HEK293 (cell line): ENCODE results near the gene RO60.

Experiments
- CTCF ChIA-PET: fragments of 350-600 bp; formaldehyde crosslinking; extraction: SDS; loops from one replicate; lab custom pipeline; 2021; ENCODE audit warnings: antibody characterized with exemption; lab: Yijun Ruan, JAX
- POLR2A ChIA-PET: fragments of 300-600 bp; formaldehyde crosslinking; extraction: SDS; loops from one replicate; lab custom pipeline; 2020; ENCODE audit warnings: antibody characterized with exemption, inconsistent platforms; lab: Yijun Ruan, JAX
- H3K27ac ChIP-seq: fragments of 200-500 bp; sonication (Bioruptor generic); 2 replicates; pipeline ENCODE4 v1.5.1; 2014; ENCODE audit warnings: low read depth, low read length, control low read depth, inconsistent platforms; ENCODE audit errors: extremely low read depth
- H3K36me3 ChIP-seq, 2 experiments: fragments of 200-500 bp in 1 of 2; sonication (Bioruptor generic) in 1 of 2; 1 replicate in 1 of 2; 2 replicates in 1 of 2; pipeline ENCODE4 v1.5.1; 2014 to 2017; ENCODE audit warnings: inconsistent platforms in 2 of 2, low read length in 2 of 2; ENCODE audit not compliant: control insufficient read depth in 2 of 2, insufficient read depth in 1 of 2
- H3K4me1 ChIP-seq: fragments of 200-500 bp; sonication (Bioruptor generic); 2 replicates; pipeline ENCODE4 v1.5.1; 2014; ENCODE audit warnings: mild to moderate bottlenecking, low read length, inconsistent platforms; ENCODE audit not compliant: control insufficient read depth, insufficient read depth
- H3K4me3 ChIP-seq: 2 replicates; pipeline ENCODE4 v1.5.1; 2011; ENCODE audit warnings: low read depth, mild to moderate bottlenecking, control low read depth, low read length, moderate library complexity
- H3K9me3 ChIP-seq: fragments of 200-500 bp; sonication (Bioruptor generic); 2 replicates; pipeline ENCODE4 v1.5.1; 2014; ENCODE audit warnings: low read depth, low read length, inconsistent platforms; ENCODE audit not compliant: control insufficient read depth, insufficient read depth
- GLIS1 ChIP-seq: fragments of 450-650 bp; formaldehyde crosslinking; IDR thresholded peaks from 2 replicates; pipeline ENCODE4 v1.5.1; 2016; ENCODE audit warnings: missing biosample characterization, missing genetic modification characterization
- PRDM10 ChIP-seq: fragments of 450-650 bp; formaldehyde crosslinking; IDR thresholded peaks from 2 replicates; pipeline ENCODE4 v1.5.1; 2016; ENCODE audit warnings: missing biosample characterization, missing genetic modification characterization
- PRDM2 ChIP-seq: fragments of 450-650 bp; formaldehyde crosslinking; IDR thresholded peaks from 2 replicates; pipeline ENCODE4 v1.5.1; 2016; ENCODE audit warnings: missing biosample characterization, missing genetic modification characterization, borderline replicate concordance
- YY1 ChIP-seq: fragments of 450-650 bp; formaldehyde crosslinking; IDR thresholded peaks from 2 replicates; pipeline ENCODE4 v1.5.1; 2018; ENCODE audit warnings: missing biosample characterization, missing genetic modification characterization
- ZBTB44 ChIP-seq: fragments of 450-650 bp; IDR thresholded peaks from 2 replicates; pipeline ENCODE4 v1.5.1; 2018; ENCODE audit warnings: missing biosample characterization, mild to moderate bottlenecking, missing genetic modification characterization
- ZBTB49 ChIP-seq: fragments of 450-650 bp; formaldehyde crosslinking; IDR thresholded peaks from 2 replicates; pipeline ENCODE4 v1.5.1; 2016; ENCODE audit warnings: missing biosample characterization, missing genetic modification characterization, low read depth
- ZNF10 ChIP-seq: fragments of 450-650 bp; formaldehyde crosslinking; IDR thresholded peaks from 2 replicates; pipeline ENCODE4 v1.5.1; 2017; ENCODE audit warnings: missing biosample characterization, missing genetic modification characterization
- ZNF132 ChIP-seq: fragments of 450-650 bp; formaldehyde crosslinking; IDR thresholded peaks from 2 replicates; pipeline ENCODE4 v1.5.1; 2017; ENCODE audit warnings: missing biosample characterization, missing genetic modification characterization, borderline replicate concordance
- ZNF146 ChIP-seq: fragments of 450-650 bp; formaldehyde crosslinking; IDR thresholded peaks from 2 replicates; pipeline ENCODE4 v1.5.1; 2016; ENCODE audit warnings: missing biosample characterization, missing genetic modification characterization
- ZNF184 ChIP-seq: fragments of 450-650 bp; IDR thresholded peaks from 2 replicates; pipeline ENCODE4 v1.5.1; 2018; ENCODE audit warnings: missing biosample characterization, mild to moderate bottlenecking, missing genetic modification characterization
- ZNF214 ChIP-seq: fragments of 450-650 bp; formaldehyde crosslinking; IDR thresholded peaks from 2 replicates; pipeline ENCODE4 v1.5.1; 2017; ENCODE audit warnings: missing biosample characterization, mild to moderate bottlenecking, missing genetic modification characterization, borderline replicate concordance
- ZNF311 ChIP-seq: fragments of 450-650 bp; formaldehyde crosslinking; IDR thresholded peaks from 2 replicates; pipeline ENCODE4 v1.5.1; 2017; ENCODE audit warnings: missing biosample characterization, missing genetic modification characterization, borderline replicate concordance
- ZNF335 ChIP-seq: fragments of 450-650 bp; formaldehyde crosslinking; conservative IDR thresholded peaks from 2 replicates; pipeline ENCODE4 v1.5.1; 2016; ENCODE audit warnings: missing biosample characterization, missing genetic modification characterization
- ZNF426 ChIP-seq: fragments of 450-650 bp; formaldehyde crosslinking; IDR thresholded peaks from 2 replicates; pipeline ENCODE4 v1.5.1; 2017; ENCODE audit warnings: missing biosample characterization, missing genetic modification characterization, mild to moderate bottlenecking, inconsistent platforms, moderate library complexity
- ZNF561 ChIP-seq: fragments of 450-650 bp; IDR thresholded peaks from 2 replicates; pipeline ENCODE4 v1.5.1; 2018; ENCODE audit warnings: missing biosample characterization, missing genetic modification characterization, borderline replicate concordance
- ZNF596 ChIP-seq: fragments of 450-650 bp; IDR thresholded peaks from 2 replicates; pipeline ENCODE4 v1.5.0; 2018; ENCODE audit warnings: missing biosample characterization, mild to moderate bottlenecking, missing genetic modification characterization, moderate library complexity

Gene RO60

GRCh38 chr1:193062698-193063463, 3.5 kb downstream of the RO60 start:
- Histone ChIP-seq H3K36me3 (no peaks in the 10 kb centered on the region), H3K27ac (no peak overlapping the region), H3K9me3 (no peaks in the 10 kb centered on the region), H3K4me3 (no peak overlapping the region), H3K4me1 (no peaks in the 10 kb centered on the region)
- ChIA-PET CTCF (no interaction called here), POLR2A (no interaction called here)
- TF ChIP-seq ZNF184 = peak; percentile 98
- TF ChIP-seq ZNF561 = no peak
- TF ChIP-seq YY1 (tag by site-specific recombination) = no peak
- no peak for TF ChIP-seq GLIS1 (tag by site-specific recombination)
- TF ChIP-seq ZBTB44 (tag by site-specific recombination) = 0 out of 2 replicates have a peak, but pooled peaks have one; percentile 2
- TF ChIP-seq ZNF10 = peak; percentile 88
- TF ChIP-seq ZNF146 (tag by site-specific recombination) = peak; percentile 71

- H3K4me3 ChIP-seq = no peak overlapping the region
- POLR2A ChIA-PET = no interaction called here
- no peaks in the 10 kb centered on the region for H3K9me3 ChIP-seq
- H3K4me1 ChIP-seq = peaks cover 7% of the 10 kb centered on the region
- peaks cover 0 to 6% of the 10 kb centered on the region in 2 experiments; a peak in 1 of 3 replicates for H3K36me3 ChIP-seq
- TF ChIP-seq ZNF596 (tag by site-specific recombination) (no peak), PRDM10 (tag by site-specific recombination) (peak; percentile 67)
- no peak overlapping the region for H3K27ac ChIP-seq
- CTCF ChIA-PET = interaction anchor here (0.6 kb wide), 1 partner anchor 15 kb away, joined by 4 read pairs; no protein-coding TSS in a partner anchor
Measured at GRCh38 chr1:193065954-193066353, 6.5 kb downstream of the RO60 start.

- peaks cover 9% of the 10 kb centered on the region for H3K4me1 ChIP-seq
- ChIA-PET CTCF (interaction anchor here (0.6 kb wide), 1 partner anchor 16 kb away, joined by 4 read pairs; no protein-coding TSS in a partner anchor), POLR2A (no interaction called here)
- no peak overlapping the region for H3K27ac ChIP-seq
- no peaks in the 10 kb centered on the region for H3K9me3 ChIP-seq
- H3K36me3 ChIP-seq = peaks cover 0 to 6% of the 10 kb centered on the region in 2 experiments; a peak in 1 of 3 replicates
- no peak overlapping the region for H3K4me3 ChIP-seq
- no peak for TF ChIP-seq ZNF132 (tag by site-specific recombination)
- TF ChIP-seq ZNF426 (tag by site-specific recombination) = no peak
- TF ChIP-seq PRDM2 (tag by site-specific recombination) = no peak
- no peak for TF ChIP-seq ZBTB49 (tag by site-specific recombination)
- TF ChIP-seq ZNF335 (tag by site-specific recombination) = no peak
- no peak for TF ChIP-seq ZNF214
- TF ChIP-seq ZNF311 (tag by site-specific recombination) = no peak
Measured at GRCh38 chr1:193066606-193067005, 7.2 kb downstream of the RO60 start.
